ENCODE measurements around the gene TIFAB.

The TIFAB gene

DNA sequence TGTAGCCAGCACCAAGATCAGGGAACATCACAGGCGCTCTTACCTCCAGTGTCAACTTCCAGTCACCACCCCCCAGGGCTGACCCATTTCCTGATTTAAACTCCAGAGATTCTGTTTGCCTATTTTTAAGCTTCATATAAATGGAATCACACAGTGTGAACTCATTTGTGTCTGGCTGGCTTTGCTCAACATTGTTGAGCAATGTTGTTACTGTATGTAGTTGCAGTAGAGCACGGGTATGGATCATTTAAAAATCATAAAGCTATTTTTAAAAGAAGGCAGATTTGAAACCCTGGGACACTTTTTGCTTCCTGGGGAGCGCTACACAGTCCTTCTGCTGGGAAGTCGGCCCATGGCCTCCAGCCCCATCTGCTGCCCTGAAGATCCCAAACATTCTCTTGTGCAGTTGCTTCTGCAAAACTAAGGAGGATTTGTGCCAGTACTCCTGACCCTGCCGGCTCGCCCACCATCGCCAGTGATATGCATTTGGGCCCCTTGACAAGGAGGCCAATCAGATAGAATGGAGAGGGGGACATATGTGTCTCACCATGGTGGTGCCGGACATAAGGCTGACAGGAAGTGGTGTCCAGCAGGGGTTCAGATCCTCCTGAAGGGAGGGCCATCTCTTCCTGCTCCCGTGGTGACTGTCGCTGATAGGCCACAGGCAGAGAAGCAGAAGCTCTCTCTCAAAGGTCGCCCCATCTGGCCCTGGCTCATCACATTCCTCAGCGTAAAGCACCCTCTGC is 18.3 kb downstream of the TIFAB start:
- no peaks in the 10 kb centered on the region for H3F3A ChIP-seq (ENCODE audit: insufficient read depth, low read length)
- H3K4me1 ChIP-seq (ENCODE audit: insufficient read depth, low read length, severe bottlenecking): no peaks in the 10 kb centered on the region
- H3K36me3 ChIP-seq (ENCODE audit: insufficient read depth, low read length): no peaks in the 10 kb centered on the region; the same call in 1 of the 2 replicates
- no peak overlapping the region for H3K9ac ChIP-seq (ENCODE audit: low read length)
- peaks cover 12% of the 10 kb centered on the region for H3K27me3 ChIP-seq (ENCODE audit: insufficient read depth, low read length)
- H3K79me2 ChIP-seq (ENCODE audit: insufficient read depth, low read length): no peaks in the 10 kb centered on the region
- H3K4me2 ChIP-seq (ENCODE audit: low read length): no peak overlapping the region
- no peak overlapping the region for H2AFZ ChIP-seq (ENCODE audit: low read length)
- no peaks in the 10 kb centered on the region for H3K9me3 ChIP-seq (ENCODE audit: low read length)
- no peak overlapping the region for H3K4me3 ChIP-seq (ENCODE audit: low read depth, low read length, poor library complexity, severe bottlenecking)
- no peak overlapping the region for H3K27ac ChIP-seq (ENCODE audit: low read depth, low read length, poor library complexity, severe bottlenecking)
- TF ChIP-seq EZH2 (IDR thresholded peaks at IDR 0.05; ENCODE audit: borderline replicate concordance, low read length) (no peak), CTCF (IDR thresholded peaks at IDR 0.05; ENCODE audit: low read length) (no peak)
- no peaks in the 10 kb centered on the region for H4K20me1 ChIP-seq (ENCODE audit: insufficient read depth, low read length)
- no peaks in the 10 kb centered on the region for H3K9me2 ChIP-seq (ENCODE audit: low read depth, low read length)

- no peak overlapping the region for H3K4me2 ChIP-seq (ENCODE audit: low read length)
- no peaks in the 10 kb centered on the region for H3K4me1 ChIP-seq (ENCODE audit: insufficient read depth, low read length, severe bottlenecking)
- no peak for TF ChIP-seq EZH2 (IDR thresholded peaks at IDR 0.05; ENCODE audit: borderline replicate concordance, low read length)
- no peak for TF ChIP-seq CTCF (IDR thresholded peaks at IDR 0.05; ENCODE audit: low read length)
- H3F3A ChIP-seq (ENCODE audit: insufficient read depth, low read length): no peaks in the 10 kb centered on the region
- H3K9ac ChIP-seq (ENCODE audit: low read length): no peak overlapping the region
- H4K20me1 ChIP-seq (ENCODE audit: insufficient read depth, low read length): no peaks in the 10 kb centered on the region
- no peaks in the 10 kb centered on the region; the same call in 1 of the 2 replicates for H3K36me3 ChIP-seq (ENCODE audit: insufficient read depth, low read length)
- no peaks in the 10 kb centered on the region for H3K9me2 ChIP-seq (ENCODE audit: low read depth, low read length)
- H3K4me3 ChIP-seq (ENCODE audit: low read depth, low read length, poor library complexity, severe bottlenecking): no peak overlapping the region
- no peak overlapping the region for H2AFZ ChIP-seq (ENCODE audit: low read length)
- no peaks in the 10 kb centered on the region for H3K79me2 ChIP-seq (ENCODE audit: insufficient read depth, low read length)
- no peak overlapping the region for H3K27ac ChIP-seq (ENCODE audit: low read depth, low read length, poor library complexity, severe bottlenecking)
- H3K27me3 ChIP-seq (ENCODE audit: insufficient read depth, low read length): peaks cover 12% of the 10 kb centered on the region
- H3K9me3 ChIP-seq (ENCODE audit: low read length): 0 out of 2 replicates have a peak, but pooled peaks cover 3% of the 10 kb centered on the region
These were observed 20.0 kb downstream of the TIFAB start for GRCh38 chr5:135432113-135432512.

DNA sequence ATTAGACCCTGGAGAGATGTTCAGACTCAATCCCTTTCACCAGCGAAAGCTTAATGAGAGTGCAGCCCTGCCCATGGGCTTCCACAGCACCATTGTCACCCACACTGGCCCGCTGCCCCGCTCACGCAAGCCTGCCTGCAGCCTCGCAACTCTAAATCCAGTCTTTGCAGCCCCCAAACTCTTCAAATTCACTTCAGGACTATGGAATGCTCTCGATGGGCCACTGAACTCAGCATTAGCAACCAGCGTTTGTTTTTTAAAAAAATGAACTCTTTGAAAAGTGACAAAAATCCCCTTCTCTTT is 22.1 kb downstream of the TIFAB start:
- no peak overlapping the region for H3K9ac ChIP-seq (ENCODE audit: low read length)
- no peaks in the 10 kb centered on the region for H4K20me1 ChIP-seq (ENCODE audit: insufficient read depth, low read length)
- peaks cover 12% of the 10 kb centered on the region for H3K27me3 ChIP-seq (ENCODE audit: insufficient read depth, low read length)
- H3K36me3 ChIP-seq (ENCODE audit: insufficient read depth, low read length): no peaks in the 10 kb centered on the region; the same call in 1 of the 2 replicates
- H2AFZ ChIP-seq (ENCODE audit: low read length): no peak overlapping the region
- H3K4me3 ChIP-seq (ENCODE audit: low read depth, low read length, poor library complexity, severe bottlenecking): no peak overlapping the region
- no peaks in the 10 kb centered on the region for H3F3A ChIP-seq (ENCODE audit: insufficient read depth, low read length)
- H3K79me2 ChIP-seq (ENCODE audit: insufficient read depth, low read length): no peaks in the 10 kb centered on the region
- no peak overlapping the region for H3K27ac ChIP-seq (ENCODE audit: low read depth, low read length, poor library complexity, severe bottlenecking)
- no peak overlapping the region for H3K4me2 ChIP-seq (ENCODE audit: low read length)
- H3K9me2 ChIP-seq (ENCODE audit: low read depth, low read length): no peaks in the 10 kb centered on the region
- TF ChIP-seq EZH2 (IDR thresholded peaks at IDR 0.05; ENCODE audit: borderline replicate concordance, low read length) (no peak), CTCF (IDR thresholded peaks at IDR 0.05; ENCODE audit: low read length) (no peak)
- 0 out of 2 replicates have a peak, but pooled peaks cover 3% of the 10 kb centered on the region for H3K9me3 ChIP-seq (ENCODE audit: low read length)
- H3K4me1 ChIP-seq (ENCODE audit: insufficient read depth, low read length, severe bottlenecking): no peaks in the 10 kb centered on the region

Measured in OCI-LY1 (cell line).